Measurements from ENCODE around the gene CYP1B1.

Gene CYP1B1

GRCh38 chr2:38076710-38077430 is 919 bp upstream of the CYP1B1 start:
- peak; percentile 90 for DNase-seq

DNA sequence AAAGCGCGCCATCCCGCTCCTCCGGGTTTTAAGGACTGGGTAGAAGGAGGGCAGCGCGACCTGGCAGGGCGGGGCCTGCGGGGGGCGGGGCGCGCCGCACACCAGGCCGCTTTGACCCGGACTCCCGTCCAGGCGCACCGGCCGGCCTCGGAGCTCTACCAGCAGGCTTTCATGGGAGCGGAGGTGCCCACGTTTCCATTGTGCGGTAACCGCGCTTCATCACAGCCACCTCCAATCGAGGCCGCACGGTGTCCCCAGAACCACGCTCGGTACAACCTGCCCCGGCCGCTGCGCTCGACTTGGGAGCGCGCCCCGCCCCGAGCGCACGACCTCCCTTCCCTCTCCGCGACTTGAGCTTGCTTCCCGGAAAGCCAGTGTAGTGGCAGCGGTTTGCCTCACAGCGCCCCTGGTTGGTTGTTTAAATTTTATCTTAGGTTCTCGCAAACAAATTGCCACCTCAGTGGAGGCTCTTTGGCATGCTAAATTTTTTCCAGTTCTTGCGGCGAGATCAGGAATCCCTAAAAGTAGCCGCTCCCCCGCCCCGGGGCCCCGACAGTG is 280 bp upstream of the CYP1B1 start:
- DNase-seq: peak; percentile 94

- DNase-seq: peak; percentile 89
These were observed 1.0 kb downstream of the CYP1B1 start for GRCh38 chr2:38074764-38075506.

- peak; percentile 87 for DNase-seq
These were observed 1.7 kb downstream of the CYP1B1 start for GRCh38 chr2:38074058-38074763.

DNA sequence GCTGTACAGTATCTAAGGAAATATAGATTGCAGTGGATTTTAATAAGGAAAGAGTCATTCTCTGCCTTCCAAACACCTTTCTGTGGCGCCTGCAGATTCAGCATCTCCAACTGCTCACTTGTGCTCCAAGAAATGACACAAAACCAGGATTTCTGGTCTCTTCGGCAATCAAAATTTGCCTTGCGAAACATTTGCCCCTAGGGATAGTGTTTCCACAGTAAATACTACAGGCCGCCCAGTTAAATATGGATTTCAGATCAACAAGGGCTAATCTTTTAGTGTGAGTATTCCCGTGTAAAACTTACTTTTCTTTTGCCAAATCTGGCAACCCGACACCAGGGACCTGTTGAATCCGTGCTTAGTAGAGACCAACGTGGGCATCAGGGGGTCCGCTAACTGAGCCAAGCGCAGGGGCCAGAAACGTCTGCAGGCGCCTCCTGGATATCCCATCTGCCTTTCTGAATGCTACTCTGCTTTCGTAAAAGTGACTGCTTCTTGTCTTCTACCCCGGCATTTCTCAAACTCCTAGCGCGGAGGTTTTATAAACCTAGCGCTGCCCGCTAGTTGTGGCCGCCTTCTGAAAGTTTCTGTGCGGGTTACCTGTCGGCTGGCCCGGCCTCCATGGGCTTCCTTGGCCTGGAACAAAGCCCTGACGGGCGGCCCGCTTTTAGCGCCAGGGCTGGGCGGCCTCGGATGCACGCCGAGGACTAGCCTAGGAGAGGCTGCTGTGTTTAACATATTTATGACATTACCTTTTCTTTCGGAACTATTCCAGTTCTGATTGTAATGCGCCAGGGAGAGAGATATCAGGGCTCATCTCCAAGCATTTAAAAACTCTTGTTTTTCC is 2.5 kb downstream of the CYP1B1 start:
- DNase-seq: peak; percentile 75

DNA sequence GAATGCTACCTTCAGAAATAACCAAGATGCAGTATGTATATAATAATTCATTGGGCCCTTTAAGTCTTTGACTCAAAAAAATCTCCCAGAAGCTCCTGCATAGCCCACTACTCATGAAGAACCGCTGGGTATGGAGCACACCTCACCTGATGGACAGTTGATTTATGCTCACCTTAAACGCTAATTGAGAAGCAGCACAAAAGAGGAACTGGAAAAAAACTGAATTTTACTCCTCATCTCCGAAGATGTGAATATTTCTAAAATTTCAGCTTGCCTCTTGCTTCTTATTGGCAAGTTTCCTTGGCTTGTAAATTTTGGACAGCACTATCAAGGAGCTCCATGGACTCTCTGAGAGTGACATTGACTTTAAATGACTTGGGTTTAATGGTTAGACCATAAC is 5.5 kb downstream of the CYP1B1 start:
- DNase-seq: no peak

GRCh38 chr2:38068234-38068633 is 7.7 kb downstream of the CYP1B1 start:
- DNase-seq: no peak

- DNase-seq: no peak
These were observed 9.4 kb downstream of the CYP1B1 start for GRCh38 chr2:38066421-38067115.

- no peak for DNase-seq
These were observed 10.3 kb downstream of the CYP1B1 start for GRCh38 chr2:38065502-38066135.

DNA sequence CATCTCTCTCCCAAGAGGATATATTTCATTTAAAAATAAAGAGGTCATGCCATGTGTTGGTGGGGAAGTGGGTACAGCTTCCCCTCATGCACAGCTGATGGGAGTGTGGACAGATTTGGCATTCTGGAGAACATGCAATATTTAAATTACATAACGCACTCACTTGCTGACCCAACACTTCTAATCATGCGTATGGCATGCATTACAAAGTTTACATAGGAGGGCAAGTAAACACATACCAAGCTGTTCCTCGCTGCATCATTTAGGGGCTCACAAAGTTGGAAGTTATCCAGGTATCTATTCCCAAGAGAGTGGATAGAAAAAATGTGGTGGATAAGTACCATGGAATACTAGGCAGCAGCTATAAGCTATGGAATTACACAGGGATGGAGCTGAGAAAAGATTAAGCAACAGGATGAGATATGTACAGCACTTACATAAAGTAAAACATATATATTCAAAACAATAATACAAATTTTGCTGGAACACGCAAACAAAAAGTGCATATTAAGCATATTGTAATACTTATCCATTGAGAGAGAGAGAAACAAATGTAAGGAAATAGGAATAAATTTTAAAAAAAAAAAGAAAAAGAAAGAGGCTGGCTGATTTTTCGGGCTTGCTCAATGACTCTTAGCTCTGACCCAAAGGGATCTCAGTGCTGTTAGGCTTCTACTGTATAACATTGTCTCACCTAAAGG is 11.0 kb downstream of the CYP1B1 start:
- DNase-seq: no peak

DNA sequence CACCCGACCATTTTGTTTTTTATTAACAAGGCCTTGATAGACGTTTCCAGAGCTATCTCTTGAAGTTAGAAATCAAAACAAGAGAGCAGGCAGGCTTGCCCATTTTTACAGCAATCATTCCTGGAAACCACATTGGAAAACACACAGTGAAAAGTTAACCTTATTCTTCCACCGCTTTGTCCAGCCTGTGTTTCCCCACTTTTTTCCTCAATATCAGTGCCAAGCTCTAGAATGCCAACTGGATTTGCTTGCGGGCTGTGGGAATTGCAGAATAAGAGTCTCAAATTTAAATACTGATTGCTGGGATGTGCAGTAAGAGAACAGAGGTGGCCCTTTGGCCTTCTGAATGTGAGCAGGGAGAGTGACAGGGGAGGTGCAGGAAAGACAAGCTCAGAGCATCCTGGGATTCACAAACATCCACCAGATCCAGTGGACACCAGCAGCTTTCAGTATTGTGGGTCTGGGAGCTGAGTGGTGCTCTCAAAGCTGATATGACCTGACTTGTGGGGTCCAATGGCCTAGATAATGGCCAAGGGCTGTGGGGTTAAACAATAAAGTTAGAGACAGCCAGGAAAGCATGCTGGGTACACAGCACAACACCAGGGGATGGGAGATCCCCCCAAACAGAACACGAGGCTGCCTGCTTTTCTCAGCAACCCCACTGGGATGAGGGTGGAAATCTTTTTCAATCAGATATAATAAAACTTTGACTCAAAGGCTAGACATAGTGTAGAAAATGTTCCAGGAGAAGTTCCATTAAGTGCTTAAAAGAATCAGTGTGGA is 15.5 kb downstream of the CYP1B1 start:
- no peak for DNase-seq

- no peak for DNase-seq
These were observed 18.1 kb downstream of the CYP1B1 start for GRCh38 chr2:38057651-38058410.

- DNase-seq: no peak
These were observed 19.7 kb downstream of the CYP1B1 start for GRCh38 chr2:38056216-38056615.

DNA sequence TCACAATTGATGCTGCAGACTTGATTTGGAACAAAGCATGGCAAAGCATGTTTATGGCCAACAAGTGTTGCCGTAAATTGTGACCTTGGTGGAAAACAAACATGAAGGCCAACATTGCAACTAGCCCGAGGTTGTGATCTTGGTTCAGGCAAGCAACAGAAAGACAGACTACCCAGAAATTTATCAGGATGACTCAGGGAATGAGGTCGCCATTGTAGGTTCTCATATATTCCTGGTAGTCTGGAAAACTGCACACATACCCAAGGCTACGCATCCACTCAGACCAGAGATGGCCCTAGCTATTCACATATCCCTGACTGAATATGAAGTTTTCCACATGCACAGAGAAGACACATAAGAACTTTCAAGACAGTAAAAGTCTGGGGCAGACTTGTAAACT is 30.1 kb downstream of the CYP1B1 start:
- no peak for DNase-seq

GRCh38 chr2:38039121-38039910 is 36.6 kb downstream of the CYP1B1 start:
- DNase-seq: no peak

- DNase-seq: no peak
These were observed 37.3 kb downstream of the CYP1B1 start for GRCh38 chr2:38038682-38039081.

GRCh38 chr2:38037757-38038621 is 38.0 kb downstream of the CYP1B1 start:
- DNase-seq: peak; percentile 75
